OCI-LY7 (cell line): Measurements from ENCODE around the gene SECISBP2.

Experiments used
- CTCF ChIP-seq: fragments of 200-600 bp; sonication (generic); conservative IDR thresholded peaks from 2 replicates; pipeline ENCODE4 v1.5.1; 2014; ENCODE audit warnings: mild to moderate bottlenecking, antibody characterized with exemption, low read length, moderate library complexity, mixed read lengths
- EZH2phosphoT487 ChIP-seq: fragments of 200-600 bp; sonication (generic); IDR thresholded peaks from 2 replicates; pipeline ENCODE4 v1.6.1; 2018; ENCODE audit warnings: low read depth, borderline replicate concordance, mild to moderate bottlenecking, mixed run types, antibody characterized with exemption, low read length, moderate library complexity, mixed read lengths

GRCh38 chr9:89352451-89352850 lies 34.2 kb downstream of the SECISBP2 start:
- TF ChIP-seq EZH2phosphoT487: no peak
- TF ChIP-seq CTCF: no peak
